ENCODE results near the gene RS1. TPM values are rescaled to one million over a fixed set of nuclear protein-coding genes. Genes with fewer than 3 reads are reported as not detected.

Gene RS1
- total and polyA plus RNA-seq, 10 of the 15 experiments (the other 5 are each of a cell fraction or from before 2014, with no cell fraction given), result 0.04 to 0.26 TPM; not detected in 8

DNA sequence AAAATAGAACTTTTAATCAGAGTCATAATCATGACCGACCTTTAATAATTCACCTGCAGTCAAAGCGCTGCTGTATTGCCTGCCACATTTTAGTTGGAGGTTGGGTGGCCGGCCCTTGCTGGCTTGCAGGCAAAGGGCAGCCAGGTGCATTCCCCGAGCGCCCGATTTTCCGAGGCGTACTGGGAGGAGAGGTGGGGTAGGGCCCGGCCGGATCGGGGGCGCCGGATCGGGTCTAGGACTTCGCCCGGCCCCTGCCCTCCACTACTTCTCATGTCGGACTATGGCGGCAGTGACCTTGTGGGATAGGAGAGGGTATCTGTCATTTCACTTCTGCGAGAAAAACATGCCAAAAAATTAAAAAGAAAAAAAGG, 2.5 kb upstream of the RS1 start:
- H3K4me1 ChIP-seq (ENCODE audit: control insufficient read depth, insufficient read depth, low read length), result peaks cover 2% of the 10 kb centered on the region; the same call in 1 of the 2 replicates
- FAIRE-seq (no peak), ATAC-seq (peak; percentile 64), DNase-seq (ENCODE audit: low read depth, low spot score) (no peak)
- in situ Hi-C loops (cut with MboI) (loop anchor here (10.0 kb wide), 1 partner anchor 670 kb away; the partner anchor contains the start of gene PDHA1), intact Hi-C loops (cut with micrococcal nuclease; ENCODE audit: unreplicated experiment) (loop anchor here (1.0 to 10.0 kb wide), 5 partner anchors 182 to 660 kb away; partner anchors contain the start of genes CDKL5 and PHKA2)
- peak overlapping the region; percentile 65 for H3K9ac ChIP-seq (ENCODE audit: control insufficient read depth, insufficient read depth, low read length)
- SMC1A ChIA-PET (ENCODE audit: uncharacterized antibody, unreplicated experiment), result no interaction called here
- RAD21 ChIA-PET (ENCODE audit: unreplicated experiment), result no interaction called here
- H3K4me3 ChIP-seq, result peak overlapping the region; percentile 68
- no peaks in the 10 kb centered on the region for H3K27me3 ChIP-seq (replicated peaks in 1 of 2; ENCODE audit: control insufficient read depth in 2 of 2, insufficient read depth in 2 of 2, low read length in 1 of 2)
- no peaks in the 10 kb centered on the region for H3K9me3 ChIP-seq (replicated peaks; ENCODE audit: control insufficient read depth, insufficient read depth, low read length)
- POLR2A ChIA-PET, result no interaction called here
- no peaks in the 10 kb centered on the region for H4K20me1 ChIP-seq (ENCODE audit: control insufficient read depth, insufficient read depth)
- no TSS peak for BruUV-seq (replicated peaks)
- peak overlapping the region; percentile 39; the same call in 1 of the 2 replicates for H3K27ac ChIP-seq (ENCODE audit: control insufficient read depth, insufficient read depth)
- H3K79me2 ChIP-seq (ENCODE audit: control insufficient read depth, insufficient read depth, low read length), result no peaks in the 10 kb centered on the region
- peak overlapping the region; percentile 50 for H2AFZ ChIP-seq (ENCODE audit: control insufficient read depth, low read depth, low read length)
- H3K36me3 ChIP-seq (ENCODE audit: control insufficient read depth in 2 of 2, insufficient read depth in 2 of 2, low read length in 1 of 2), result no peaks in the 10 kb centered on the region
- H3K4me2 ChIP-seq (ENCODE audit: control insufficient read depth, insufficient read depth), result peak overlapping the region; percentile 82
- CTCF ChIA-PET, result no interaction called here
- 38% methylated on average over 19 of the region's 19 CpGs for WGBS (ENCODE audit: insufficient coverage, insufficient replicate concordance, low lambda C conversion rate, missing lambda C conversion rate)
- TF ChIP-seq SPI1 (IDR thresholded peaks at IDR 0.05; ENCODE audit: borderline replicate concordance, insufficient read depth, low read depth, low read length), result no peak
- no peak for TF ChIP-seq EGR1 (IDR thresholded peaks at IDR 0.05; ENCODE audit: borderline replicate concordance in 1 of 2, low read depth in 2 of 2, low read length in 2 of 2)
- TF ChIP-seq KAT2A (conservative IDR thresholded peaks at IDR 0.05; ENCODE audit: control insufficient read depth, low read depth, low read length), result no peak
- no peak for TF ChIP-seq ASH2L (IDR thresholded peaks at IDR 0.05; ENCODE audit: borderline replicate concordance, low read depth)
- TF ChIP-seq, protein P1, sequence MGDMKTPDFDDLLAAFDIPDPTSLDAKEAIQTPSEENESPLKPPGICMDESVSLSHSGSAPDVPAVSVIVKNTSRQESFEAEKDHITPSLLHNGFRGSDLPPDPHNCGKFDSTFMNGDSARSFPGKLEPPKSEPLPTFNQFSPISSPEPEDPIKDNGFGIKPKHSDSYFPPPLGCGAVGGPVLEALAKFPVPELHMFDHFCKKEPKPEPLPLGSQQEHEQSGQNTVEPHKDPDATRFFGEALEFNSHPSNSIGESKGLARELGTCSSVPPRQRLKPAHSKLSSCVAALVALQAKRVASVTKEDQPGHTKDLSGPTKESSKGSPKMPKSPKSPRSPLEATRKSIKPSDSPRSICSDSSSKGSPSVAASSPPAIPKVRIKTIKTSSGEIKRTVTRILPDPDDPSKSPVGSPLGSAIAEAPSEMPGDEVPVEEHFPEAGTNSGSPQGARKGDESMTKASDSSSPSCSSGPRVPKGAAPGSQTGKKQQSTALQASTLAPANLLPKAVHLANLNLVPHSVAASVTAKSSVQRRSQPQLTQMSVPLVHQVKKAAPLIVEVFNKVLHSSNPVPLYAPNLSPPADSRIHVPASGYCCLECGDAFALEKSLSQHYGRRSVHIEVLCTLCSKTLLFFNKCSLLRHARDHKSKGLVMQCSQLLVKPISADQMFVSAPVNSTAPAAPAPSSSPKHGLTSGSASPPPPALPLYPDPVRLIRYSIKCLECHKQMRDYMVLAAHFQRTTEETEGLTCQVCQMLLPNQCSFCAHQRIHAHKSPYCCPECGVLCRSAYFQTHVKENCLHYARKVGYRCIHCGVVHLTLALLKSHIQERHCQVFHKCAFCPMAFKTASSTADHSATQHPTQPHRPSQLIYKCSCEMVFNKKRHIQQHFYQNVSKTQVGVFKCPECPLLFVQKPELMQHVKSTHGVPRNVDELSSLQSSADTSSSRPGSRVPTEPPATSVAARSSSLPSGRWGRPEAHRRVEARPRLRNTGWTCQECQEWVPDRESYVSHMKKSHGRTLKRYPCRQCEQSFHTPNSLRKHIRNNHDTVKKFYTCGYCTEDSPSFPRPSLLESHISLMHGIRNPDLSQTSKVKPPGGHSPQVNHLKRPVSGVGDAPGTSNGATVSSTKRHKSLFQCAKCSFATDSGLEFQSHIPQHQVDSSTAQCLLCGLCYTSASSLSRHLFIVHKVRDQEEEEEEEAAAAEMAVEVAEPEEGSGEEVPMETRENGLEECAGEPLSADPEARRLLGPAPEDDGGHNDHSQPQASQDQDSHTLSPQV (IDR thresholded peaks at IDR 0.05), result no peak
- no peak for TF ChIP-seq TCF7 (IDR thresholded peaks at IDR 0.05; ENCODE audit: borderline replicate concordance)
- TF ChIP-seq YBX1 (IDR thresholded peaks at IDR 0.05), result no peak
- no peak for TF ChIP-seq MYC (IDR thresholded peaks at IDR 0.05; ENCODE audit: insufficient read depth, insufficient read length, insufficient replicate concordance, low read length, severe bottlenecking)
- no peak for TF ChIP-seq RAD21 (IDR thresholded peaks at IDR 0.05; ENCODE audit: insufficient read depth, low read depth, low read length)
- no peak for TF ChIP-seq IKZF1 (conservative IDR thresholded peaks at IDR 0.05)
- no peak for TF ChIP-seq ETV6 (conservative IDR thresholded peaks at IDR 0.05 in 1 of 2, IDR thresholded peaks at IDR 0.05 in 1 of 2; ENCODE audit: borderline replicate concordance in 1 of 2, low read depth in 1 of 2)
- TF ChIP-seq, protein P2, sequence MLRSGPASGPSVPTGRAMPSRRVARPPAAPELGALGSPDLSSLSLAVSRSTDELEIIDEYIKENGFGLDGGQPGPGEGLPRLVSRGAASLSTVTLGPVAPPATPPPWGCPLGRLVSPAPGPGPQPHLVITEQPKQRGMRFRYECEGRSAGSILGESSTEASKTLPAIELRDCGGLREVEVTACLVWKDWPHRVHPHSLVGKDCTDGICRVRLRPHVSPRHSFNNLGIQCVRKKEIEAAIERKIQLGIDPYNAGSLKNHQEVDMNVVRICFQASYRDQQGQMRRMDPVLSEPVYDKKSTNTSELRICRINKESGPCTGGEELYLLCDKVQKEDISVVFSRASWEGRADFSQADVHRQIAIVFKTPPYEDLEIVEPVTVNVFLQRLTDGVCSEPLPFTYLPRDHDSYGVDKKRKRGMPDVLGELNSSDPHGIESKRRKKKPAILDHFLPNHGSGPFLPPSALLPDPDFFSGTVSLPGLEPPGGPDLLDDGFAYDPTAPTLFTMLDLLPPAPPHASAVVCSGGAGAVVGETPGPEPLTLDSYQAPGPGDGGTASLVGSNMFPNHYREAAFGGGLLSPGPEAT (IDR thresholded peaks at IDR 0.05; ENCODE audit: low read depth), result no peak
- no peak for TF ChIP-seq EED (IDR thresholded peaks at IDR 0.05; ENCODE audit: low read depth)
- TF ChIP-seq, protein P3, sequence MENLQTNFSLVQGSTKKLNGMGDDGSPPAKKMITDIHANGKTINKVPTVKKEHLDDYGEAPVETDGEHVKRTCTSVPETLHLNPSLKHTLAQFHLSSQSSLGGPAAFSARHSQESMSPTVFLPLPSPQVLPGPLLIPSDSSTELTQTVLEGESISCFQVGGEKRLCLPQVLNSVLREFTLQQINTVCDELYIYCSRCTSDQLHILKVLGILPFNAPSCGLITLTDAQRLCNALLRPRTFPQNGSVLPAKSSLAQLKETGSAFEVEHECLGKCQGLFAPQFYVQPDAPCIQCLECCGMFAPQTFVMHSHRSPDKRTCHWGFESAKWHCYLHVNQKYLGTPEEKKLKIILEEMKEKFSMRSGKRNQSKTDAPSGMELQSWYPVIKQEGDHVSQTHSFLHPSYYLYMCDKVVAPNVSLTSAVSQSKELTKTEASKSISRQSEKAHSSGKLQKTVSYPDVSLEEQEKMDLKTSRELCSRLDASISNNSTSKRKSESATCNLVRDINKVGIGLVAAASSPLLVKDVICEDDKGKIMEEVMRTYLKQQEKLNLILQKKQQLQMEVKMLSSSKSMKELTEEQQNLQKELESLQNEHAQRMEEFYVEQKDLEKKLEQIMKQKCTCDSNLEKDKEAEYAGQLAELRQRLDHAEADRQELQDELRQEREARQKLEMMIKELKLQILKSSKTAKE (IDR thresholded peaks at IDR 0.05; ENCODE audit: low read depth, poor library complexity, severe bottlenecking), result no peak
- TF ChIP-seq FOXK2 (IDR thresholded peaks at IDR 0.05), result no peak
- no peak for TF ChIP-seq SREBF1 (IDR thresholded peaks at IDR 0.05; ENCODE audit: low read length)
- no peak for TF ChIP-seq FOXM1 (IDR thresholded peaks at IDR 0.05; ENCODE audit: low read depth, low read length)

Data from GM12878 (cell line).